MCF 10A (cell line): ENCODE measurements around the gene CACNA2D3. TPM values are rescaled to one million over a fixed set of nuclear protein-coding genes. Genes with fewer than 3 reads are reported as not detected.

Source experiments
- BruUV-seq: library from RNA; stranded (reverse); fragments of 400-500 nt; replicated peaks from 2 replicates; lab custom pipeline; 2021; lab: Mats Ljungman, UMichigan
- CTCF ChIA-PET: fragments of 300-600 bp; sonication (Branson Sonifier 250); formaldehyde crosslinking; extraction: SDS; loops from one replicate; lab custom pipeline; 2021; ENCODE audit warnings: antibody characterized with exemption, inconsistent platforms; lab: Yijun Ruan, JAX
- POLR2A ChIA-PET: fragments of 300-600, 350-650 bp; sonication (Branson Sonifier 250); formaldehyde crosslinking; extraction: SDS; loops from one replicate; lab custom pipeline; 2020; ENCODE audit warnings: antibody characterized with exemption, inconsistent platforms; lab: Yijun Ruan, JAX
- DNase-seq: peaks from one replicate; pipeline ENCODE4 v3.0.0-alpha.2; 2018; ENCODE audit not compliant: unreplicated experiment
- H3K27ac Mint-ChIP-seq: one replicate; pipeline ENCODE4 v1.8.0; 2022; ENCODE audit warnings: mild to moderate bottlenecking, low read depth, mixed read lengths; ENCODE audit not compliant: unreplicated experiment
- H3K27me3 Mint-ChIP-seq: one replicate; pipeline ENCODE4 v1.8.0; 2022; ENCODE audit warnings: mixed read lengths; ENCODE audit not compliant: insufficient read depth, unreplicated experiment
- H3K36me3 Mint-ChIP-seq: one replicate; pipeline ENCODE4 v1.8.0; 2022; ENCODE audit warnings: mild to moderate bottlenecking, moderate library complexity, mixed read lengths; ENCODE audit not compliant: insufficient read depth, unreplicated experiment
- H3K4me1 Mint-ChIP-seq: one replicate; pipeline ENCODE4 v1.8.0; 2022; ENCODE audit warnings: mixed read lengths; ENCODE audit not compliant: insufficient read depth, unreplicated experiment
- H3K4me3 Mint-ChIP-seq: one replicate; pipeline ENCODE4 v1.8.0; 2022; ENCODE audit warnings: mild to moderate bottlenecking, moderate library complexity, mixed read lengths; ENCODE audit not compliant: unreplicated experiment
- H3K9me3 Mint-ChIP-seq: one replicate; pipeline ENCODE4 v1.8.0; 2022; ENCODE audit warnings: mixed read lengths; ENCODE audit not compliant: unreplicated experiment
- CTCF ChIP-seq: fragments of 200-600 bp; IDR thresholded peaks from one replicate; pipeline ENCODE4 v1.8.0; 2022; ENCODE audit warnings: antibody characterized with exemption, mild to moderate bottlenecking; ENCODE audit not compliant: unreplicated experiment
- intact Hi-C: fragments of 100-400 bp; cut with micrococcal nuclease; formaldehyde crosslinking; loops from 2 replicates; pipeline ENCODE4 v1.14.1; 2022
- total RNA-seq: library from RNA; stranded (reverse); gene quantifications from 2 replicates; pipeline ENCODE4 v1.2.3, GENCODE V29; 2022

CACNA2D3 gene
- total RNA-seq, 1 experiment from 2014 or later: 2.3 TPM

GRCh38 chr3:54211097-54211496, 88.7 kb downstream of the CACNA2D3 start:
- DNase-seq: peak; percentile 9
- peaks cover 10% of the 10 kb centered on the region for H3K4me1 Mint-ChIP-seq
- no peaks in the 10 kb centered on the region for H3K36me3 Mint-ChIP-seq
- H3K9me3 Mint-ChIP-seq: no peaks in the 10 kb centered on the region
- H3K27me3 Mint-ChIP-seq: no peaks in the 10 kb centered on the region
- ChIA-PET CTCF (interaction anchor here (0.7 kb wide), 2 partner anchors 66 to 1574 kb away, joined by 3 read pairs; no protein-coding TSS in a partner anchor), POLR2A (interaction anchor here (1.0 kb wide), 1 partner anchor 16 kb away, joined by 4 read pairs; no protein-coding TSS in a partner anchor)
- intact Hi-C loops: no loop called here
- TF ChIP-seq CTCF: no peak
- no TSS peak for BruUV-seq
- no peak overlapping the region for H3K27ac Mint-ChIP-seq
- H3K4me3 Mint-ChIP-seq: no peak overlapping the region

GRCh38 chr3:54212723-54213122, 90.4 kb downstream of the CACNA2D3 start:
- ChIA-PET POLR2A (no interaction called here), CTCF (no interaction called here)
- H3K9me3 Mint-ChIP-seq: no peaks in the 10 kb centered on the region
- intact Hi-C loops: no loop called here
- peaks cover 10% of the 10 kb centered on the region for H3K4me1 Mint-ChIP-seq
- BruUV-seq: no TSS peak
- no peaks in the 10 kb centered on the region for H3K36me3 Mint-ChIP-seq
- no peak overlapping the region for H3K4me3 Mint-ChIP-seq
- no peak for DNase-seq
- no peak overlapping the region for H3K27ac Mint-ChIP-seq
- H3K27me3 Mint-ChIP-seq: no peaks in the 10 kb centered on the region
- no peak for TF ChIP-seq CTCF

GRCh38 chr3:54213907-54214306, 91.6 kb downstream of the CACNA2D3 start:
- BruUV-seq: no TSS peak
- ChIA-PET CTCF (interaction anchor here (0.6 kb wide), 2 partner anchors 9 to 115 kb away, joined by 3 to 5 read pairs; no protein-coding TSS in a partner anchor), POLR2A (interaction anchor here (1.2 kb wide), 1 partner anchor 12 kb away, joined by 4 read pairs; no protein-coding TSS in a partner anchor)
- H3K9me3 Mint-ChIP-seq: no peaks in the 10 kb centered on the region
- no peak overlapping the region for H3K4me3 Mint-ChIP-seq
- intact Hi-C loops: no loop called here
- peaks cover 10% of the 10 kb centered on the region for H3K4me1 Mint-ChIP-seq
- no peak for TF ChIP-seq CTCF
- no peak overlapping the region for H3K27ac Mint-ChIP-seq
- no peaks in the 10 kb centered on the region for H3K27me3 Mint-ChIP-seq
- peak; percentile 58 for DNase-seq
- no peaks in the 10 kb centered on the region for H3K36me3 Mint-ChIP-seq

- POLR2A ChIA-PET: interaction anchor here (1.2 kb wide), 1 partner anchor 11 kb away, joined by 4 read pairs; no protein-coding TSS in a partner anchor
- BruUV-seq: no TSS peak
- no peak overlapping the region for H3K4me3 Mint-ChIP-seq
These were observed 92.5 kb downstream of the CACNA2D3 start for GRCh38 chr3:54214845-54215244.

More at GRCh38 chr3:54214845-54215244, 92.5 kb downstream of the CACNA2D3 start:
- no peak for TF ChIP-seq CTCF
- CTCF ChIA-PET: no interaction called here
- Mint-ChIP-seq H3K27ac (no peak overlapping the region), H3K4me1 (peaks cover 10% of the 10 kb centered on the region), H3K9me3 (no peaks in the 10 kb centered on the region), H3K36me3 (no peaks in the 10 kb centered on the region), H3K27me3 (no peaks in the 10 kb centered on the region)
- DNase-seq: no peak
- intact Hi-C loops: no loop called here
